Pancreas (tissue), 10 donors: ENCODE data around the gene SHKBP1. TPM values are rescaled to one million over a fixed set of nuclear protein-coding genes. Genes with fewer than 3 reads are reported as not detected.
A peak's percentile ranks its signal among the peaks of the same experiment; 100 is the strongest.

Experiments
- ATAC-seq, 4 donors: fragments of 200-7000 bp; cut with Tn5 transposase; one replicate each; pipeline versions ENCODE4 v1.8.0 to v1.9.1; 2020; ENCODE audit warnings: mild to moderate bottlenecking in 4 of 4, moderate library complexity in 4 of 4
- DNase-seq, 6 donors: peaks; one replicate each; pipeline ENCODE4 v3.0.0-alpha.2; 2020
- FAIRE-seq: peaks from 2 replicates; lab custom pipeline; 2012; peaks lifted over from hg19 to GRCh38; lab: Jason Lieb, UNC
- H3K27ac ChIP-seq, 4 donors: fragments of 200-600 bp; sonication (generic); 1 replicate in 3 of 4; 2 replicates in 1 of 4; pipeline versions ENCODE4 v1.5.0 to v1.8.0; 2020
- H3K27me3 ChIP-seq, 4 donors: fragments of 200-600 bp; one replicate each; pipeline ENCODE4 v1.8.0; 2021
- H3K36me3 ChIP-seq, 3 donors: fragments of 200-600 bp; sonication (generic) in 1 of 3; one replicate each; pipeline versions ENCODE4 v1.5.0 to v1.8.0; 2020 to 2021
- H3K4me1 ChIP-seq, 3 donors: fragments of 200-600 bp; one replicate each; pipeline ENCODE4 v1.8.0; 2021
- H3K4me3 ChIP-seq, 4 donors: fragments of 200-600 bp; sonication (generic) in 2 of 4; one replicate each; pipeline versions ENCODE4 v1.5.0 to v1.8.0; 2020 to 2021
- H3K9me3 ChIP-seq, 4 donors: fragments of 200-600 bp; one replicate each; pipeline ENCODE4 v1.8.0; 2021
- WGBS, 2 donors: extraction: QIAGEN DNeasy Blood & Tissue Kit; methylation state at CpG; one replicate each; pipeline ENCODE4 v1.1.7; 2013; 5-methylcytosine and 5-hydroxymethylcytosine counted together
- intact Hi-C, 3 donors: fragments of 100-400 bp; cut with DNase I; formaldehyde crosslinking; loops; one replicate each; pipeline versions ENCODE4 v1.11.1 to v1.14.2; 2022
- polyA plus RNA-seq, 2 donors: library from polyadenylated mRNA; stranded (reverse); fragments of 200-250 nt; gene quantifications; one replicate each; pipeline ENCODE4 v1.2.3, GENCODE V29; 2013
- total RNA-seq, 6 donors: library from RNA; stranded (reverse); fragmentation: NEBNext Ultra II Directional in 4 of 6; extraction: Animal tissue kit (Norgen Biotek cat#: 25700) in 4 of 6; gene quantifications; one replicate each; pipeline versions ENCODE4 v1.2.1 to v1.2.4, GENCODE V29; 2021 to 2023
- TF ChIP-seq, protein P1 (sequence below), 4 donors: fragments of 200-600 bp; sonication (generic) in 3 of 4; IDR thresholded peaks; one replicate each; pipeline versions ENCODE4 v1.5.0 to v1.8.0; 2021; ENCODE audit warnings: antibody characterized with exemption in 4 of 4
- donor health status: healthy with polysubstance abuse.
- donor health status: DM: no; HTN: no; CAD: no; lungs with moderate emphysema.
- donor health status: DM: no; HTN: no; CAD: no.
- donor health status: control.
- donor health status: control.
- donor health status: Bipolar disorder and iron deficiency.
- donor health status: DM: yes; HTN: yes; CAD: no.
- donor health status: DM: no; HTN: no; CAD: no.
- donor health status: DM: no; HTN: no; CAD: no.
- donor health status: DM: yes; HTN: yes; CAD: no.

The SHKBP1 gene
- total and polyA plus RNA-seq, 8 donors: 18.2 to 86.2 (median 23.8) TPM

GRCh38 chr19:40607311-40608239 lies 30.9 kb downstream of the SHKBP1 start:
- TF ChIP-seq, protein P1, sequence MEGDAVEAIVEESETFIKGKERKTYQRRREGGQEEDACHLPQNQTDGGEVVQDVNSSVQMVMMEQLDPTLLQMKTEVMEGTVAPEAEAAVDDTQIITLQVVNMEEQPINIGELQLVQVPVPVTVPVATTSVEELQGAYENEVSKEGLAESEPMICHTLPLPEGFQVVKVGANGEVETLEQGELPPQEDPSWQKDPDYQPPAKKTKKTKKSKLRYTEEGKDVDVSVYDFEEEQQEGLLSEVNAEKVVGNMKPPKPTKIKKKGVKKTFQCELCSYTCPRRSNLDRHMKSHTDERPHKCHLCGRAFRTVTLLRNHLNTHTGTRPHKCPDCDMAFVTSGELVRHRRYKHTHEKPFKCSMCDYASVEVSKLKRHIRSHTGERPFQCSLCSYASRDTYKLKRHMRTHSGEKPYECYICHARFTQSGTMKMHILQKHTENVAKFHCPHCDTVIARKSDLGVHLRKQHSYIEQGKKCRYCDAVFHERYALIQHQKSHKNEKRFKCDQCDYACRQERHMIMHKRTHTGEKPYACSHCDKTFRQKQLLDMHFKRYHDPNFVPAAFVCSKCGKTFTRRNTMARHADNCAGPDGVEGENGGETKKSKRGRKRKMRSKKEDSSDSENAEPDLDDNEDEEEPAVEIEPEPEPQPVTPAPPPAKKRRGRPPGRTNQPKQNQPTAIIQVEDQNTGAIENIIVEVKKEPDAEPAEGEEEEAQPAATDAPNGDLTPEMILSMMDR (IDR thresholded peaks at IDR 0.05): no peak
- intact Hi-C loops: no loop called here
- WGBS, 2 donors: 68 to 77% methylated on average over 31 of the region's 31 CpGs
- Histone ChIP-seq H3K27ac (no peak overlapping the region), H3K4me1 (peaks cover 0 to 20% (median 0%) of the 10 kb centered on the region in 3 donors), H3K9me3 (no peaks in the 10 kb centered on the region), H3K27me3 (no peaks in the 10 kb centered on the region), H3K4me3 (no peak overlapping the region), H3K36me3 (no peaks in the 10 kb centered on the region)
- peak in 3 of 6 donors; percentile 36 to 78 (median 56) for DNase-seq
- ATAC-seq: no peak
- FAIRE-seq: no peak

DNA sequence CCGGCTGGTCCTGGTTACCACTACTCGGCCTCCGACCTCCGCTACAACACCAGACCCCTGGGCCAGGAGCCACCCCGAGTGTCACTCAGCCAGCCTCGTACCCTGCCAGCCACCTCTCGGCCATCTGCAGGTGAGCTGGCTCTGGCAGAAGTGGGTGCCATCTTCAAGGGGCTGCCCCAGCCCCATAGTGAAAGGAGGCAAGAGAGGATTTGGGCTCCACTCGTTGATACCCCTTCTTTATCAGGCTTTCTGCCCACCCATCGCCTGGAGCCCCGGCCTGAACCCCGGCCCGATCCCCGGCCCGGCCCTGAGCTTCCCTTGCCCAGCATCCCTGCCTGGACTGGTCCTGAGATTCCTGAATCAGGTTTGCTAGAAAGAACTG lies 31.6 kb downstream of the SHKBP1 start:
- intact Hi-C loops: no loop called here
- DNase-seq (peak in 2 of 6 donors; percentile 43 to 77), FAIRE-seq (no peak), ATAC-seq (no peak)
- Histone ChIP-seq H3K36me3 (no peaks in the 10 kb centered on the region), H3K27ac (no peak overlapping the region), H3K9me3 (no peaks in the 10 kb centered on the region), H3K27me3 (no peaks in the 10 kb centered on the region), H3K4me3 (no peak overlapping the region), H3K4me1 (peaks cover 0 to 17% (median 0%) of the 10 kb centered on the region in 3 donors)
- 89 to 91% methylated on average over 14 of the region's 14 CpGs for WGBS, 2 donors
- TF ChIP-seq, protein P1 (IDR thresholded peaks at IDR 0.05): no peak

- WGBS, 2 donors: 57 to 60% methylated on average over 4 of the region's 4 CpGs
- no peak for DNase-seq
- Histone ChIP-seq H3K9me3 (no peaks in the 10 kb centered on the region), H3K4me1 (peaks cover 0 to 15% (median 0%) of the 10 kb centered on the region in 3 donors), H3K4me3 (peak overlapping the region in 2 of 4 donors; percentile 49 to 58), H3K36me3 (no peaks in the 10 kb centered on the region), H3K27me3 (no peaks in the 10 kb centered on the region), H3K27ac (no peak overlapping the region)
- no peak for ATAC-seq
- intact Hi-C loops: no loop called here
- FAIRE-seq: no peak
- TF ChIP-seq, protein P1 (IDR thresholded peaks at IDR 0.05): no peak
These were observed 32.3 kb downstream of the SHKBP1 start for GRCh38 chr19:40608957-40609356.

- DNase-seq (peak; percentile 95 to 97 (median 96)), FAIRE-seq (no peak), ATAC-seq (peak; percentile 74 to 81 (median 78))
- Histone ChIP-seq H3K36me3 (no peaks in the 10 kb centered on the region), H3K27me3 (no peaks in the 10 kb centered on the region), H3K27ac (peak overlapping the region; percentile 39 to 75 (median 62)), H3K4me3 (peak overlapping the region; percentile 32 to 58 (median 42)), H3K4me1 (peaks cover 0 to 9% (median 0%) of the 10 kb centered on the region in 3 donors), H3K9me3 (no peaks in the 10 kb centered on the region)
- TF ChIP-seq, protein P1 (IDR thresholded peaks at IDR 0.05): no peak
- 4 to 7% methylated on average over 28 to 50 of the region's 50 CpGs for WGBS, 2 donors
- intact Hi-C loops: no loop called here
These were observed 33.1 kb downstream of the SHKBP1 start for GRCh38 chr19:40609561-40610395.
